Stimulated activated naive CD4-positive, alpha-beta T cell (primary cell): ENCODE measurements around the gene CKS1B.
"Not testable (repeated sequence)": the region's sequence is repeated elsewhere in the genome, so short reads cannot be mapped to it uniquely, and the experiment has no call there.

Experiments used
- DNase-seq, 6 experiments: peaks; one replicate each; lab custom pipeline; 2025; lab: John Stamatoyannopoulos, UW

CKS1B gene

GRCh38 chr1:154964359-154964758, 10.1 kb upstream of the CKS1B start:
- DNase-seq: no peak

DNA sequence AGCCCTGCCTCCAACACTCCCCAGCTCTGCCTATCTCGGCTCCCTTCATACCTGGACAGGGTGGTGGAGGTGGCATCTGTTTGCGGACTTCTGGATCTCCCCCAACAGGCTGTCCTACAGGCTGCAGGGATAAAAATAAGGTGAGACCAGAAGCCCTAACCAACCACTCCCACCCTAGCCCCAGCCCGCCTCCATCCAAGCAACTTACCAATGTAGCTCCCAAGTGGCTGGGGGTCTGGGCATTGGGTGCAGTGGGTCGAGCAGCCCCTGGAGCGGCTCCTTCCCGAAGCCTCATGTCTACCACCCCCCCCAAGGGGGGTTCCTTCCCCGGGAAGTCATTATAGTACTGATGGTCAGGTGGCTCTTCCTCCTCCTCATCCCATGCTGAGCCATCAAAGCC, 8.4 kb upstream of the CKS1B start:
- no peak for DNase-seq

DNA sequence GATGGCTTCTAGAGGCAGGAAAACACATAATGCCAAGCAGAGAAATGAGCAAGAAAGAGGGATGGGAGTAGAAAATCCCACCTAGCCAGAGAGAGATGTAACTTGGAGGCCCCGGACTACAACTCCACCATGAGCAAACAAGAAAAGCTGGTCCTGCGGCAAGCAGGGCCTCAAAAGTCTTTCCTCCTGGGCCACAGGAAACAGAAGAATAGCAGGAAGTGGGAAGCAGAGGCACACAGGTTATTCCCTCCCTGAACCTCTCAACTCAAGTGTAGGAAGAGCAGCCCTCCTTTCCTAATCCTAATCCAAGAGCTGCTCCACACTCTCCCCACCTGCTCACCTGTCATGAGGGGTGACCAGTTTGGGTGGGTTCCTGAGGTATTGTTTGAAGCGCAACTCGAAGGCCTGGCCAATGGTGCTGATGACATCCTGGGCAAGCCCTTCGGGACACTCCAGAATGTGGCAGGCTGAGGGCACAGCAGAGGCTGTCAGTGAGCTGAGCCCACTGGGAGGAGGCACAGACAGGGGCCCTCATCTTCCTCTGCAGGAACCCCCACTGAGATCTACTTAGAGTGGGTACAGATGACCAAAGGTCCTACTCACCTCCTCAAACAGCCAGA, 7.0 kb upstream of the CKS1B start:
- DNase-seq: no peak

- no peak for DNase-seq
These were observed 5.8 kb upstream of the CKS1B start for GRCh38 chr1:154968731-154969130.

- no peak for DNase-seq
These were observed 5.2 kb upstream of the CKS1B start for GRCh38 chr1:154969246-154969645.

- DNase-seq: no peak
These were observed 4.5 kb upstream of the CKS1B start for GRCh38 chr1:154969860-154970452.

DNA sequence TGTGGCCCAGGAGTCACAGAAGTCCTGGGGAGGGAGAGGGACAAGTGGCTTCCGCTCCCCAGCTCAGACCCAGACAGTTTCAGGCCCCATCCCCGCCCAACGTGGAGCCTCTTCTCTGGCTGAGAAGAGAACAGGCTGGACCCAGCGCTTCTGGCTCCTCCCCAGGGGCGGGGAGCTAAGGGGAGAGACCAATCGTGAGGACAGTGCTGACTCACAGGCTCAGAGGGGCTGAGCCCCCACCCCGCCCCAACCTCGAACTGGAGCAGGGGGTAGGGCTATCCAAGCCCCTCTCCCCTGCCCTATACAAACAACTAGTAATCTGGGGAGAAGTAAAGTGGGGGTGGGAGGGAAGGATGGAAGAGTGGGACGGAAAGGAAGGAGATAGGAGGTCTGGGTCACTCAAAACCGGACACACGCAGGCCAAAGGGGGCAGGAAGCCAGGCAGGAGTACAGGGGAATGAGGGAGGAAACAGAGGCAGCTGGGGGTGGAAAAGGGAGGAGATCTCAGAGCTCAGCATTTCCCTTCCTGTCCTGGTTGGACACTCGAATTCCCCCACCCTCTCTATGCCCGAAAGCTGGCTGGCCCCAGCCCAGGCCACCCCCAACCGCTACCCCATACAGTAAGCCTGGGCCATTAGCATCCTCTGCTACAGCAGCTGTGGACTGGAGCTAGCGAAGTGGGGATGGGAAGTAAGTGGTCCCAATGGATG, 3.7 kb upstream of the CKS1B start, which contains the start of gene SHC1:
Gene SHC1, minus strand, starts transcription at position 117 of the 710 bp plus-strand sequence. CDS start 221 bp downstream, outside the sequence.
- peak in 1 of 6 experiments; percentile 9 for DNase-seq

GRCh38 chr1:154971341-154971998, 3.0 kb upstream of the CKS1B start:
- DNase-seq: no peak

DNA sequence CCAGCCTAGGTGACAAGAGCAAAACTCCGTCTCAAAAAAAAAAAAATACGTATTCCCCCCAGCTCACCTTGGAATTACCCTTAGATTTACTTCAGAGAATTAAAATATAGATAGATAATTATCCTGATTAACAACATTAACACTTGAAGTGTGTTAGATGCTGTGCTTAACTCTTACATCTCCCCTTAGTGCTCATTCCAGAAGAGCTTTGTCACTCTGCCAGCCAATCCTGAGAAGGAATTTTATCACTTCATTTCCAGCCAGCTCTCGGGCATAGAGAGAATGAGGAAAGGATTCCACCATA, 2.3 kb upstream of the CKS1B start:
- no peak for DNase-seq

- peak in 1 of 6 experiments; percentile 6 for DNase-seq
These were observed 1.8 kb upstream of the CKS1B start for GRCh38 chr1:154972517-154973343.

- DNase-seq: peak; percentile 66 to 92 (median 80)
These were observed 958 bp upstream of the CKS1B start for GRCh38 chr1:154973344-154974101.

GRCh38 chr1:154974808-154975408, 427 bp downstream of the CKS1B start:
- peak; percentile 92 to 100 (median 98) for DNase-seq

- peak in 4 of 6 experiments; percentile 40 to 54 (median 41) for DNase-seq
These were observed 1.1 kb downstream of the CKS1B start for GRCh38 chr1:154975409-154976059.

GRCh38 chr1:154977762-154978161, 3.3 kb downstream of the CKS1B start:
- DNase-seq: not testable (repeated sequence)

- no peak for DNase-seq
These were observed 3.9 kb downstream of the CKS1B start for GRCh38 chr1:154978360-154978759.

GRCh38 chr1:154982341-154982740, 7.9 kb downstream of the CKS1B start:
- DNase-seq: no peak

DNA sequence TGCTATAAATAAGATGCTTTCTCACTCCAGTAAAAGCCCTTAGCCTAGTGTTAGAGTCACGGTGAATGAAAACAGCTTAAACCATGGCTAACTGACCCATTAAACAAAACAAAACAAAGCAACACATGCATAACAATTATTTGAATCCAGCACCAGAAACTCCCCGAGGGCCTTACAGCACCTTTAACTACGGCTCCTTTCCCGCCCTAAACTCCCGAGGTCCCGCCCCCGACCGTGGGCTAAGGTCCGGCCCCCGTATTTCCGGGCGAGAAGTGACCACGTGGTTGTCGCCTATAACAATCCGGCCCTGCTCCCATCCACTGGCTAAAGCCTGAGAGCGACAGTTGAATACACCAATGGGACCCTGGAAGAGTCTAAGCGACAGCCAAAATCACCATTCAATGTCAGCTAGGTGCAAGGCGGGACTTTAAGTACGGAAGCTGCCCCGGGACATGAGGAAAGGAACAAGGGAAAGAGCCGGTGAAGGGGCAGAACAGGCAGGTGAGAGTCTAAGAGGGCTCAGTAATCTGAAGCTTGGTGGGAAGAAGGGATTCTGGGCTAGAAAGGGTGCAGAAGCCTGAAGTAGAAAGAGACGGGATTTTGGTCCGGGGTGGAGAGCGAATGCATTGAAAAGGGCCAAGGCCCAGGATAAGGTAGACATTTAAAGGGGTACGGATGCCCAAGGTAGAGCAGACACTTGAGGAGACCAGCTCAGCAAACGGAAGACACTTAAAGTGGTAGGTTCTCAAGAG, 8.6 kb downstream of the CKS1B start, which contains the start of gene FLAD1:
Gene FLAD1, plus strand, starts transcription at position 448 of the 752 bp plus-strand sequence. CDS start 351 bp downstream, outside the sequence.
- peak; percentile 84 to 96 (median 94) for DNase-seq

DNA sequence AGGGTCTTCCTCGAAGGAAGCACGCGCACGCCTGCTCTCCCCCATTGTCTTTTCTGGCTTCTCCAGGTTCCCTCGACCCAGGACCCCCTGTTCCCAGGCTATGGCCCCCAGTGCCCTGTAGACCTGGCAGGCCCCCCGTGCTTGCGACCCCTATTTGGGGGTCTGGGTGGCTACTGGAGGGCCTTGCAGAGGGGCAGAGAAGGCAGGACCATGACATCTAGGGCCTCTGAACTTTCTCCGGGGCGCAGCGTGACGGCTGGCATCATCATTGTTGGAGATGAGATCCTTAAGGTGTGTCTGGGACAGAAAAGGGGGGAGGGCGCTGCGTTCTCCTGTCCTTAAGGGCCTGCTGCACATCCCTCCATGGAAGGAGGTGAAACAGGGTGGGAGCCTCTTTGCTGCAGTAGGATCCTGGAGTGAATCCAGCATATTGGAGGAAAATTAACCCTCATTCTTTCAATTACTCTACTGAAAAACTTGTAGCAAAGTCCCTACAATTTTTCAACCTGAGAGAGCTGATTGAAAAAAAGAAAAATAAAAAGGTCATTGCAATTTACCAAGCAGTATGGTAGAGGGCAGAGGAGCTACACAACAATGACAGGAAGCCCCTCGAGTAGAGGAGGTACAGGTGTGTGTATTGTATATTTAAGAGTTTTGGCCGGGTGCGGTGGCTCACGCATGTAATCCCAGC, 9.4 kb downstream of the CKS1B start:
- no peak for DNase-seq

- not testable (repeated sequence) for DNase-seq
These were observed 12.3 kb downstream of the CKS1B start for GRCh38 chr1:154986736-154987135.
